ENCODE results near the gene CTU1.
A peak's percentile ranks its signal among the peaks of the same experiment; 100 is the strongest.

The CTU1 gene

GRCh38 chr19:51096473-51097165, 11.6 kb downstream of the CTU1 start:
- H3K27ac ChIP-seq, result no peak overlapping the region
- TF ChIP-seq CTCF (IDR thresholded peaks at IDR 0.05), result peak; percentile 21; the same call in 1 of the 2 replicates
- no peak for TF ChIP-seq ZFX (IDR thresholded peaks at IDR 0.05; ENCODE audit: borderline replicate concordance)

GRCh38 chr19:51094696-51095279, 13.4 kb downstream of the CTU1 start:
- no peak overlapping the region for H3K27ac ChIP-seq
- TF ChIP-seq ZFX (IDR thresholded peaks at IDR 0.05; ENCODE audit: borderline replicate concordance) (no peak), CTCF (IDR thresholded peaks at IDR 0.05) (peak; percentile 90)

GRCh38 chr19:51093510-51094345, 14.5 kb downstream of the CTU1 start:
- peak overlapping the region; percentile 67 for H3K27ac ChIP-seq
- no peak for TF ChIP-seq ZFX (IDR thresholded peaks at IDR 0.05; ENCODE audit: borderline replicate concordance)

- peak overlapping the region; percentile 67 for H3K27ac ChIP-seq
- TF ChIP-seq ZFX (IDR thresholded peaks at IDR 0.05; ENCODE audit: borderline replicate concordance) (no peak), CTCF (IDR thresholded peaks at IDR 0.05) (no peak)
Observed at GRCh38 chr19:51093101-51093500, 15.1 kb downstream of the CTU1 start.

GRCh38 chr19:51091895-51092873, 16.0 kb downstream of the CTU1 start:
- TF ChIP-seq ZFX (IDR thresholded peaks at IDR 0.05; ENCODE audit: borderline replicate concordance), result no peak
- no peak for TF ChIP-seq CTCF (IDR thresholded peaks at IDR 0.05)
- H3K27ac ChIP-seq, result peak overlapping the region; percentile 67

GRCh38 chr19:51091126-51091525, 17.1 kb downstream of the CTU1 start:
- TF ChIP-seq CTCF (IDR thresholded peaks at IDR 0.05) (no peak), ZFX (IDR thresholded peaks at IDR 0.05; ENCODE audit: borderline replicate concordance) (no peak)
- H3K27ac ChIP-seq, result peak overlapping the region; percentile 67; the same call in 1 of the 2 replicates

GRCh38 chr19:51090471-51090870, 17.7 kb downstream of the CTU1 start:
- no peak overlapping the region for H3K27ac ChIP-seq
- TF ChIP-seq ZFX (IDR thresholded peaks at IDR 0.05; ENCODE audit: borderline replicate concordance) (no peak), CTCF (IDR thresholded peaks at IDR 0.05) (no peak)
